Bronchial epithelial cell (primary cell): Measurements from ENCODE around the gene ZBP1. TPM values are rescaled to one million over a fixed set of nuclear protein-coding genes. Genes with fewer than 3 reads are reported as not detected.

Source experiments
- DNase-seq: peaks from one replicate; pipeline ENCODE4 v3.0.0-alpha.2; 2010; ENCODE audit warnings: low read depth
- FAIRE-seq: peaks from 2 replicates; lab custom pipeline; 2011; peaks lifted over from hg19 to GRCh38; lab: Jason Lieb, UNC
- H3K27me3 ChIP-seq: 2 replicates; pipeline ENCODE4 v1.5.1; 2011; ENCODE audit warnings: low read length; ENCODE audit not compliant: control insufficient read depth, insufficient read depth
- H3K36me3 ChIP-seq: 2 replicates; pipeline ENCODE4 v1.5.1; 2011; ENCODE audit warnings: low read length; ENCODE audit not compliant: control insufficient read depth, insufficient read depth
- H3K4me3 ChIP-seq: 2 replicates; pipeline ENCODE4 v1.5.1; 2011; ENCODE audit warnings: mild to moderate bottlenecking, low read depth, low read length, control low read depth
- CTCF ChIP-seq: IDR thresholded peaks from 2 replicates; pipeline ENCODE4 v1.5.1; 2011; ENCODE audit warnings: mild to moderate bottlenecking, moderate library complexity, low read length, control low read depth, inconsistent platforms; ENCODE audit not compliant: insufficient read depth, severe bottlenecking
- total RNA-seq: library from RNA; depleted of rRNA; stranded (reverse); fragments of >200 nt; gene quantifications from 2 replicates; pipeline ENCODE4 v1.2.1, GENCODE V29; 2014

The ZBP1 gene
- total RNA-seq, 1 donor from 2014 or later = not detected

GRCh38 chr20:57557926-57558613 lies 62.2 kb downstream of the ZBP1 start:
- FAIRE-seq = no peak
- peaks cover 1% of the 10 kb centered on the region for H3K27me3 ChIP-seq
- H3K36me3 ChIP-seq = no peaks in the 10 kb centered on the region
- no peak for TF ChIP-seq CTCF
- no peak for DNase-seq
- H3K4me3 ChIP-seq = no peak overlapping the region

DNA sequence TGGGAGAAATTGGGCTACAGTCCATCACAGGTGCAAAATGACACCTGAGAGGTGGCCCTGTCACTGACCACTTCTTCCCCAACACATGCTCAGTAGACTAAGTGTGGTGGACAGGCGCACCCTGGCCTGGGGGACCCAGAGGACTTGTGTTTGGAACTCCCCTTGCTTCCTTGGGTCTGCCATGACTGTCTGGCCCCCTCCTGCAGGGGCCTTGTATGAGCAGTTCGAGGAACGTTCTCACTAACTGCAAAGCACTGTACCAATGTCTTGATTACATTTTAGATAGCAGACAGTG lies 63.3 kb downstream of the ZBP1 start:
- H3K27me3 ChIP-seq = peaks cover 1% of the 10 kb centered on the region
- no peak for TF ChIP-seq CTCF
- DNase-seq = no peak

GRCh38 chr20:57555457-57556184 lies 64.6 kb downstream of the ZBP1 start:
- H3K4me3 ChIP-seq = no peak overlapping the region
- H3K27me3 ChIP-seq = peaks cover 5% of the 10 kb centered on the region
- FAIRE-seq = no peak
- no peaks in the 10 kb centered on the region for H3K36me3 ChIP-seq
- TF ChIP-seq CTCF = no peak
- no peak for DNase-seq

More for the DNA sequence above, 63.3 kb downstream of the ZBP1 start:
- FAIRE-seq = no peak
- H3K4me3 ChIP-seq = no peak overlapping the region
- no peaks in the 10 kb centered on the region for H3K36me3 ChIP-seq

Other genes starting within 250 kb of the ZBP1 start
- 6.8 and 7.6 TPM in 2 replicates for gene RBM38, start 229.0 kb downstream of the ZBP1 start, total RNA-seq
- not detected in 2 replicates for gene CTCFL, start 95.3 kb downstream of the ZBP1 start, total RNA-seq
- not detected in 2 replicates for gene PCK1, start 59.3 kb downstream of the ZBP1 start, total RNA-seq
- gene PMEPA1, start 89.6 kb upstream of the ZBP1 start, total RNA-seq = 7.6 and 51.1 TPM in 2 replicates